ENCODE measurements around the gene PAK4.

PAK4 gene

GRCh38 chr19:39167461-39168257 is 42.1 kb downstream of the PAK4 start:
- DNase-seq: no peak

- DNase-seq: no peak
These were observed 42.9 kb downstream of the PAK4 start for GRCh38 chr19:39168258-39169142.

- no peak for DNase-seq
These were observed 43.7 kb downstream of the PAK4 start for GRCh38 chr19:39169143-39169810.

GRCh38 chr19:39170386-39171231 is 45.0 kb downstream of the PAK4 start:
- DNase-seq: no peak

- no peak for DNase-seq
These were observed 46.2 kb downstream of the PAK4 start for GRCh38 chr19:39171479-39172465.

GRCh38 chr19:39172700-39173501 is 47.3 kb downstream of the PAK4 start:
- no peak for DNase-seq

- no peak for DNase-seq
These were observed 48.0 kb downstream of the PAK4 start for GRCh38 chr19:39173502-39173991.

GRCh38 chr19:39174142-39174541 is 48.6 kb downstream of the PAK4 start:
- no peak for DNase-seq

GRCh38 chr19:39174558-39175544 is 49.3 kb downstream of the PAK4 start:
- no peak for DNase-seq

GRCh38 chr19:39175564-39175963 is 50.0 kb downstream of the PAK4 start:
- no peak for DNase-seq

GRCh38 chr19:39177110-39177699 is 51.6 kb downstream of the PAK4 start:
- DNase-seq: no peak

GRCh38 chr19:39177736-39178135 is 52.1 kb downstream of the PAK4 start:
- no peak for DNase-seq

- DNase-seq: no peak
These were observed 52.9 kb downstream of the PAK4 start for GRCh38 chr19:39178296-39179006.

GRCh38 chr19:39179754-39180153 is 54.2 kb downstream of the PAK4 start:
- DNase-seq: no peak

- DNase-seq: no peak
These were observed 55.2 kb downstream of the PAK4 start for GRCh38 chr19:39180749-39181148.

- no peak for DNase-seq
These were observed 56.1 kb downstream of the PAK4 start for GRCh38 chr19:39181500-39182173.

- DNase-seq: no peak
These were observed 56.6 kb downstream of the PAK4 start for GRCh38 chr19:39182174-39182505.

Data from suppressor macrophage treated with lipopolysaccharide for 1 hour (primary cell).